Muscle layer of duodenum (tissue), 2 donors: ENCODE results near the gene AK8.

ENCODE experiments used
- H3K27ac ChIP-seq: one replicate; pipeline ENCODE4 v1.7.0; 2013; ENCODE audit warnings: mild to moderate bottlenecking, low read length
- H3K27me3 ChIP-seq: one replicate; pipeline ENCODE4 v1.7.0; 2013; ENCODE audit warnings: low read depth, mild to moderate bottlenecking, control low read depth, low read length
- H3K36me3 ChIP-seq, 2 donors: one replicate each; pipeline ENCODE4 v1.7.0; 2013; ENCODE audit warnings: low read length in 2 of 2, control low read depth in 1 of 2, mild to moderate bottlenecking in 1 of 2; ENCODE audit not compliant: insufficient read depth in 2 of 2, control insufficient read depth in 1 of 2
- H3K4me1 ChIP-seq, 2 donors: one replicate each; pipeline ENCODE4 v1.7.0; 2013; ENCODE audit warnings: low read length in 2 of 2, mild to moderate bottlenecking in 2 of 2, control low read depth in 1 of 2, moderate library complexity in 1 of 2; ENCODE audit not compliant: insufficient read depth in 2 of 2, control insufficient read depth in 1 of 2
- H3K4me3 ChIP-seq, 2 donors: one replicate each; pipeline ENCODE4 v1.7.0; 2013; ENCODE audit warnings: low read length in 2 of 2, low read depth in 1 of 2, mild to moderate bottlenecking in 1 of 2
- H3K9me3 ChIP-seq, 2 donors: one replicate each; pipeline ENCODE4 v1.7.0; 2013; ENCODE audit warnings: low read length in 2 of 2, control low read depth in 1 of 2, mild to moderate bottlenecking in 1 of 2; ENCODE audit not compliant: control insufficient read depth in 1 of 2
- donor health status: healthy.

The AK8 gene

GRCh38 chr9:132855904-132856303 lies 22.2 kb downstream of the AK8 start:
- H3K4me3 ChIP-seq = no peak overlapping the region
- no peaks in the 10 kb centered on the region for H3K36me3 ChIP-seq
- H3K27me3 ChIP-seq = no peaks in the 10 kb centered on the region
- H3K4me1 ChIP-seq = peaks cover 4 to 32% of the 10 kb centered on the region in 2 donors
- no peak overlapping the region for H3K27ac ChIP-seq
- no peaks in the 10 kb centered on the region for H3K9me3 ChIP-seq

GRCh38 chr9:132854832-132855231 lies 23.3 kb downstream of the AK8 start:
- Histone ChIP-seq H3K36me3 (no peaks in the 10 kb centered on the region), H3K27me3 (no peaks in the 10 kb centered on the region), H3K27ac (no peak overlapping the region), H3K9me3 (no peaks in the 10 kb centered on the region), H3K4me1 (peaks cover 4 to 33% of the 10 kb centered on the region in 2 donors), H3K4me3 (no peak overlapping the region)

GRCh38 chr9:132853482-132853881 lies 24.6 kb downstream of the AK8 start:
- Histone ChIP-seq H3K9me3 (no peaks in the 10 kb centered on the region), H3K27me3 (no peaks in the 10 kb centered on the region), H3K4me1 (peaks cover 4 to 31% of the 10 kb centered on the region in 2 donors), H3K36me3 (no peaks in the 10 kb centered on the region), H3K4me3 (no peak overlapping the region), H3K27ac (no peak overlapping the region)

- Histone ChIP-seq H3K4me1 (peaks cover 0 to 3% of the 10 kb centered on the region in 2 donors), H3K27ac (no peak overlapping the region), H3K36me3 (no peaks in the 10 kb centered on the region), H3K4me3 (no peak overlapping the region), H3K9me3 (no peaks in the 10 kb centered on the region), H3K27me3 (no peaks in the 10 kb centered on the region)
Measured at GRCh38 chr9:132849185-132849706, 28.8 kb downstream of the AK8 start.

GRCh38 chr9:132846918-132847515 lies 31.1 kb downstream of the AK8 start:
- Histone ChIP-seq H3K4me3 (no peak overlapping the region), H3K27me3 (no peaks in the 10 kb centered on the region), H3K4me1 (peaks cover 0 to 3% of the 10 kb centered on the region in 2 donors), H3K36me3 (no peaks in the 10 kb centered on the region), H3K9me3 (no peaks in the 10 kb centered on the region), H3K27ac (no peak overlapping the region)

- H3K36me3 ChIP-seq = no peaks in the 10 kb centered on the region
- no peaks in the 10 kb centered on the region for H3K27me3 ChIP-seq
- no peak overlapping the region for H3K4me3 ChIP-seq
- no peaks in the 10 kb centered on the region for H3K9me3 ChIP-seq
- peaks cover 0 to 3% of the 10 kb centered on the region in 2 donors for H3K4me1 ChIP-seq
- no peak overlapping the region for H3K27ac ChIP-seq
Measured at GRCh38 chr9:132846109-132846917, 31.8 kb downstream of the AK8 start.

- Histone ChIP-seq H3K4me3 (no peak overlapping the region), H3K36me3 (no peaks in the 10 kb centered on the region), H3K9me3 (no peaks in the 10 kb centered on the region), H3K4me1 (no peaks in the 10 kb centered on the region), H3K27ac (no peak overlapping the region), H3K27me3 (no peaks in the 10 kb centered on the region)
Measured at GRCh38 chr9:132842124-132843044, 35.7 kb downstream of the AK8 start.

- Histone ChIP-seq H3K4me3 (no peak overlapping the region), H3K36me3 (no peaks in the 10 kb centered on the region), H3K27ac (no peak overlapping the region), H3K9me3 (no peaks in the 10 kb centered on the region), H3K4me1 (no peaks in the 10 kb centered on the region), H3K27me3 (no peaks in the 10 kb centered on the region)
Measured at GRCh38 chr9:132840980-132841379, 37.1 kb downstream of the AK8 start.

GRCh38 chr9:132838291-132838690 lies 39.8 kb downstream of the AK8 start:
- no peak overlapping the region for H3K4me3 ChIP-seq
- H3K27me3 ChIP-seq = no peaks in the 10 kb centered on the region
- no peaks in the 10 kb centered on the region for H3K4me1 ChIP-seq
- H3K27ac ChIP-seq = no peak overlapping the region
- H3K36me3 ChIP-seq = no peaks in the 10 kb centered on the region
- H3K9me3 ChIP-seq = no peaks in the 10 kb centered on the region

GRCh38 chr9:132837501-132838286 lies 40.4 kb downstream of the AK8 start:
- H3K27me3 ChIP-seq = no peaks in the 10 kb centered on the region
- H3K9me3 ChIP-seq = no peaks in the 10 kb centered on the region
- H3K4me3 ChIP-seq = no peak overlapping the region
- H3K36me3 ChIP-seq = no peaks in the 10 kb centered on the region
- H3K4me1 ChIP-seq = no peaks in the 10 kb centered on the region
- H3K27ac ChIP-seq = no peak overlapping the region
